IMR-90 (cell line): ENCODE results near the gene UTRN.

Source experiments
- BHLHE40 ChIP-seq: fragments of 150-350 bp; IDR thresholded peaks from 2 replicates; pipeline ENCODE4 v1.6.1; 2016; ENCODE audit warnings: mild to moderate bottlenecking, low read depth, low read length
- CEBPB ChIP-seq: IDR thresholded peaks from 2 replicates; pipeline ENCODE4 v1.6.1; 2012; ENCODE audit warnings: low read depth, low read length, improper control_type of control experiment
- CHD1 ChIP-seq: IDR thresholded peaks from 2 replicates; pipeline ENCODE4 v1.6.1; 2012; ENCODE audit warnings: low read depth, low read length, improper control_type of control experiment
- CTCF ChIP-seq: conservative IDR thresholded peaks from 2 replicates; pipeline ENCODE4 v1.5.1; 2012; ENCODE audit warnings: mild to moderate bottlenecking, low read depth, low read length, improper control_type of control experiment
- MAFK ChIP-seq: IDR thresholded peaks from 2 replicates; pipeline ENCODE4 v1.6.1; 2012; ENCODE audit warnings: low read depth, low read length, improper control_type of control experiment
- MAZ ChIP-seq: IDR thresholded peaks from 2 replicates; pipeline ENCODE4 v1.6.1; 2012; ENCODE audit warnings: low read depth, mild to moderate bottlenecking, low read length, improper control_type of control experiment, moderate library complexity, borderline replicate concordance
- POLR2A ChIP-seq: IDR thresholded peaks from 2 replicates; pipeline ENCODE4 v1.6.1; 2012; ENCODE audit warnings: mild to moderate bottlenecking, low read depth, low read length
- RAD21 ChIP-seq: IDR thresholded peaks from 2 replicates; pipeline ENCODE4 v1.6.1; 2012; ENCODE audit warnings: low read length, improper control_type of control experiment
- RFX5 ChIP-seq: IDR thresholded peaks from 2 replicates; pipeline ENCODE4 v1.8.0; 2012; ENCODE audit warnings: low read depth, mild to moderate bottlenecking, low read length, moderate library complexity
- SMC3 ChIP-seq: fragments of 150-350 bp; IDR thresholded peaks from 2 replicates; pipeline ENCODE4 v1.6.1; 2016; ENCODE audit warnings: low read depth, mild to moderate bottlenecking, antibody characterized with exemption, low read length, moderate library complexity
- USF2 ChIP-seq: fragments of 150-350 bp; IDR thresholded peaks from 2 replicates; pipeline ENCODE4 v1.6.1; 2017; ENCODE audit warnings: mild to moderate bottlenecking, antibody characterized with exemption, low read length, low read depth

DNA sequence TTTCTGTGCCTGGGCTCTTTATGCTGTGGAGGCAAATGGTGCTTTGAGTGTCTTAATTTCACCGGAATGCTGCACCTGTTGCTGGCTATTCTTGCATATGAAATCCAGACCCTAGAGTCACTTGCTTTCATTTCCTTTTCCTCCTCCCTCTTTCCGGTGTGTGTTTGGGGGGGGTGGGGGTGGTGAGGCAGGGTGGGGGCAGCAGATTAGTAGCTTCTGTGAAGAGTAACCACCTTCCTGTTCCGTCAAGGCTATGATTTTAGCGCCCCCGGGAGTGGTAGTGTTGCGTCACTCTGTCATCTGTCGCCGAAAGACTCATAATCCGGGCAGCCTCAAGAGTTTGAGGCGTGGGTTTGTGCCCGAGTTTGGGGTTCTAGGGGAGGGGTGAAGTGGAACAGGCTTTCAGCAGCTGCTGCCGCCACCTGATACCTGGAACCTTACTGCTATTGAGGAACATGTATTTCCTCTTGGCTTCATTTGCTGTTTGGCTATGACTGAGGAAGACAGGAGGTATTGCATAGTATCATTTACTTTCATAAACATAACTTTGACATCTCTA lies 49.1 kb downstream of the UTRN start:
- TF ChIP-seq CTCF = no peak
- TF ChIP-seq POLR2A = no peak
- no peak for TF ChIP-seq RAD21
- TF ChIP-seq CEBPB = peak; percentile 30; the same call in 1 of the 2 replicates
- no peak for TF ChIP-seq RFX5
- no peak for TF ChIP-seq CHD1
- no peak for TF ChIP-seq BHLHE40
- no peak for TF ChIP-seq SMC3
- TF ChIP-seq MAZ = no peak
- no peak for TF ChIP-seq USF2
- TF ChIP-seq MAFK = no peak
